ENCODE measurements around the gene RGS6. TPM values are rescaled to one million over a fixed set of nuclear protein-coding genes. Genes with fewer than 3 reads are reported as not detected.

The RGS6 gene
- total RNA-seq, 1 donor from 2014 or later: 2.8 TPM

DNA sequence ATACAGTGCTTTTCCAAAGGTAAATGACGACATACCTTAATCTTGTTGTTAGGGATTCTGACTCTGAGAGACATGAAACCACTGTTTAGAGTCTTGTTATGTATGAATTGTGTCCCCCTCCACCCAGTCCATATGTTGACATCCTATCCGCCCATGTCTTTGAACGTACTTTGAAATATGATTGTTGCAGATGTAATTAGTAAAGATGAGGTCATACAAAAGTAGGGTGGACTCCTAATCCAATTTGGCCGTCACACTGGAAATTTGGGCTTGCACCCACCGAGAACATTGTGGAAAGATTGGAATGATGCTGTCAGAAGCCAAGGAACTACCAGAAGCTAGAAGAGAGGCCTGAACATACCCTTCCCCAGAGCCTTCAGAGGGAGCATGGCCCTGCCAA is 62.2 kb downstream of the RGS6 start:
- H3K27me3 Mint-ChIP-seq (ENCODE audit: low read depth): no peaks in the 10 kb centered on the region
- no peaks in the 10 kb centered on the region for H3K4me1 Mint-ChIP-seq
- no peak overlapping the region for H3K27ac Mint-ChIP-seq (ENCODE audit: unreplicated experiment)
- no peak for DNase-seq (ENCODE audit: low read depth, low spot score)
- peaks cover 4% of the 10 kb centered on the region for H3K9me3 Mint-ChIP-seq
- H3K36me3 Mint-ChIP-seq (ENCODE audit: low read depth): peaks cover 3% of the 10 kb centered on the region
- no peak overlapping the region for H3K4me3 Mint-ChIP-seq
- TF ChIP-seq, protein P1, sequence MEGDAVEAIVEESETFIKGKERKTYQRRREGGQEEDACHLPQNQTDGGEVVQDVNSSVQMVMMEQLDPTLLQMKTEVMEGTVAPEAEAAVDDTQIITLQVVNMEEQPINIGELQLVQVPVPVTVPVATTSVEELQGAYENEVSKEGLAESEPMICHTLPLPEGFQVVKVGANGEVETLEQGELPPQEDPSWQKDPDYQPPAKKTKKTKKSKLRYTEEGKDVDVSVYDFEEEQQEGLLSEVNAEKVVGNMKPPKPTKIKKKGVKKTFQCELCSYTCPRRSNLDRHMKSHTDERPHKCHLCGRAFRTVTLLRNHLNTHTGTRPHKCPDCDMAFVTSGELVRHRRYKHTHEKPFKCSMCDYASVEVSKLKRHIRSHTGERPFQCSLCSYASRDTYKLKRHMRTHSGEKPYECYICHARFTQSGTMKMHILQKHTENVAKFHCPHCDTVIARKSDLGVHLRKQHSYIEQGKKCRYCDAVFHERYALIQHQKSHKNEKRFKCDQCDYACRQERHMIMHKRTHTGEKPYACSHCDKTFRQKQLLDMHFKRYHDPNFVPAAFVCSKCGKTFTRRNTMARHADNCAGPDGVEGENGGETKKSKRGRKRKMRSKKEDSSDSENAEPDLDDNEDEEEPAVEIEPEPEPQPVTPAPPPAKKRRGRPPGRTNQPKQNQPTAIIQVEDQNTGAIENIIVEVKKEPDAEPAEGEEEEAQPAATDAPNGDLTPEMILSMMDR (conservative IDR thresholded peaks at IDR 0.05): no peak

DNA sequence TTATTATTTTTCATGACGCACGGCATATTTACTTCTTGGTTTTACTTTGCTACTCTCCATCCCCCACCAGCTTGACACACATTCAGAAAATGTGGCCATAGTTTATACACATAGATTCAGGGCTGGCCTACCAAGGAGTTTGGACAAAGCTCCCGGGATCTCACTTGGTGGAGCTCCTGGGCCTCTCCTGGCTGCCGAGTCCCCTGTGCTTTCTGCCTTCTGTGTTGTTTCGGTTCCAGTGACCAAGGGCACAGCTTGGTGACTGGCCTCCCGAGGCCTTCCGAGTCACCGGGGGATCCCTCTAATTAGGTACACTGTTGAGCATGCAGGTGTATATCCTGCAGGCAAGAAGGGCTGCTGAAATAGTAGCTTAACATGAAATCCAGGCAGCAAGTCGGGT is 63.5 kb downstream of the RGS6 start:
- H3K27ac Mint-ChIP-seq (ENCODE audit: unreplicated experiment): peak overlapping the region; percentile 41
- no peaks in the 10 kb centered on the region for H3K27me3 Mint-ChIP-seq (ENCODE audit: low read depth)
- peaks cover 4% of the 10 kb centered on the region for H3K4me1 Mint-ChIP-seq
- no peak overlapping the region for H3K4me3 Mint-ChIP-seq
- H3K9me3 Mint-ChIP-seq: peaks cover 12% of the 10 kb centered on the region
- DNase-seq (ENCODE audit: low read depth, low spot score): no peak
- H3K36me3 Mint-ChIP-seq (ENCODE audit: low read depth): peaks cover 7% of the 10 kb centered on the region
- TF ChIP-seq, protein P1 (conservative IDR thresholded peaks at IDR 0.05): no peak

GRCh38 chr14:71996610-71997009 is 64.4 kb downstream of the RGS6 start:
- no peaks in the 10 kb centered on the region for H3K27me3 Mint-ChIP-seq (ENCODE audit: low read depth)
- TF ChIP-seq, protein P1 (conservative IDR thresholded peaks at IDR 0.05): no peak
- H3K9me3 Mint-ChIP-seq: peaks cover 12% of the 10 kb centered on the region
- H3K36me3 Mint-ChIP-seq (ENCODE audit: low read depth): peaks cover 7% of the 10 kb centered on the region
- H3K27ac Mint-ChIP-seq (ENCODE audit: unreplicated experiment): no peak overlapping the region
- H3K4me1 Mint-ChIP-seq: peaks cover 4% of the 10 kb centered on the region
- H3K4me3 Mint-ChIP-seq: no peak overlapping the region
- no peak for DNase-seq (ENCODE audit: low read depth, low spot score)

DNA sequence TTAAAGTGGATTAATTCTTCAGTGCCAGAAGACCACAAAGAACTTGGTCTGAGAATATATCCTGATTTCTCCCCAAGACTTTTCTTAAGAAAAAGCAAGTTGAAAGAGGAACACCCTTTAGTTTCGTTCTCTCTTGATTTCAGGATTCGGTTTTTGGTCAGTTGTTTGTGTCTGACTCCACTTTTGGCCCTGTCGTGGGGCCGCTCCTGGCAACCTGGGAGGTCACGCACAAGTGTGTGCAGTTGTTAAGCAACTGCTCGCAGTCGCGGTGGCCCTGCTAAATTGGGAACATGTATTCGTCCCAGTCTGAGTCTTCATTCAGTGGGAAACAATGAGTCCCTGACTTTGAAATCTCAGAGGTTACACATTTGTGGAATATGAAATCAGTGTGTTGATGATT is 68.7 kb downstream of the RGS6 start:
- Mint-ChIP-seq H3K27ac (ENCODE audit: unreplicated experiment) (no peak overlapping the region), H3K4me3 (no peak overlapping the region), H3K4me1 (peaks cover 4% of the 10 kb centered on the region), H3K36me3 (ENCODE audit: low read depth) (peaks cover 7% of the 10 kb centered on the region), H3K27me3 (ENCODE audit: low read depth) (no peaks in the 10 kb centered on the region), H3K9me3 (peaks cover 12% of the 10 kb centered on the region)
- TF ChIP-seq, protein P1 (conservative IDR thresholded peaks at IDR 0.05): no peak
- no peak for DNase-seq (ENCODE audit: low read depth, low spot score)

DNA sequence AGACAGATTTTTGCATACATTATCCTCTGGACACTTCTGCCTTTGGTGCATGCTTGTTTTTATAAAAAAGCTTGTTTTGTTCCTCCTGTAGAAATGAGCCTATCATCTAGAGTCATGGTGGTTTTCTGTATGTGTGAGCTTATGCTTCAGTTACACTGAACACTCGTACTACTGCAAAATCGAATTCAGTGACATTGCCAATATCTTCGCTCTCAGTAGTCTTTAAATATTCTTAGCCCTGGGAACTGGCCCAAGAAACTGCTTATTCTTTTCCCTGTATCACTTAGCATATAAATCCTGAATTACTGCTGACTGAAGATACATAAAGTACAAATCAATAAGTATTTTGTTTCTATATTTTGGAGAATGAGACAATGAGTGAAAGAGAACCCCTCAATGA is 70.5 kb downstream of the RGS6 start:
- H3K36me3 Mint-ChIP-seq (ENCODE audit: low read depth): peaks cover 7% of the 10 kb centered on the region
- no peak for DNase-seq (ENCODE audit: low read depth, low spot score)

More for the DNA sequence above, 70.5 kb downstream of the RGS6 start:
- TF ChIP-seq, protein P1 (conservative IDR thresholded peaks at IDR 0.05): no peak
- Mint-ChIP-seq H3K9me3 (peaks cover 12% of the 10 kb centered on the region), H3K27me3 (ENCODE audit: low read depth) (no peaks in the 10 kb centered on the region), H3K27ac (ENCODE audit: unreplicated experiment) (no peak overlapping the region), H3K4me1 (peaks cover 4% of the 10 kb centered on the region), H3K4me3 (no peak overlapping the region)

Data from neural crest cell (in vitro differentiated cells).